Measurements from ENCODE around the gene PADI2. TPM values are rescaled to one million over a fixed set of nuclear protein-coding genes. Genes with fewer than 3 reads are reported as not detected.

PADI2 gene
- total and polyA plus RNA-seq, 9 of the 15 experiments (the other 6 are each of a cell fraction or from before 2014, with no cell fraction given) = 0.01 to 0.11 (median 0.01) TPM; not detected in 5

- Histone ChIP-seq H3K79me2 (ENCODE audit: control insufficient read depth, insufficient read depth, low read length) (no peaks in the 10 kb centered on the region), H3K9me1 (ENCODE audit: control insufficient read depth, insufficient read depth, low read length) (no peaks in the 10 kb centered on the region), H3K27ac (ENCODE audit: extremely low read depth, low read depth, low read length) (no peak overlapping the region), H3K4me1 (replicated peaks in 1 of 2; ENCODE audit: control insufficient read depth in 2 of 2, insufficient read depth in 2 of 2, low read length in 2 of 2) (no peaks in the 10 kb centered on the region), H3K4me3 (no peak overlapping the region), H3K9ac (ENCODE audit: insufficient read depth in 1 of 2, low read depth in 2 of 2, low read length in 2 of 2) (no peak overlapping the region), H3K9me3 (replicated peaks; ENCODE audit: control insufficient read depth, insufficient read depth, low read depth, low read length) (no peaks in the 10 kb centered on the region), H3K36me3 (ENCODE audit: control insufficient read depth, insufficient read depth, low read length) (no peaks in the 10 kb centered on the region), H2AFZ (ENCODE audit: low read depth, low read length) (no peak overlapping the region), H3K27me3 (ENCODE audit: control insufficient read depth in 2 of 2, insufficient read depth in 2 of 2, low read length in 2 of 2) (peaks cover 44 to 75% of the 10 kb centered on the region in 2 experiments), H3K4me2 (ENCODE audit: insufficient read depth, low read length) (no peak overlapping the region), H4K20me1 (replicated peaks; ENCODE audit: control insufficient read depth, insufficient read depth, low read length) (peaks cover 5% of the 10 kb centered on the region; the same call in 1 of the 2 replicates)
- no peak for TF ChIP-seq MCM3 (IDR thresholded peaks at IDR 0.05)
- no peak for TF ChIP-seq ZNF740 (CRISPR knock-in tag; IDR thresholded peaks at IDR 0.05)
- no peak for TF ChIP-seq ZNF740 (tag; IDR thresholded peaks at IDR 0.05)
- TF ChIP-seq HNRNPK (IDR thresholded peaks at IDR 0.05; ENCODE audit: low read depth, low read length, poor library complexity, severe bottlenecking) = no peak
- TF ChIP-seq ZNF609 (CRISPR knock-in tag; IDR thresholded peaks at IDR 0.05; ENCODE audit: borderline replicate concordance) = no peak
- TF ChIP-seq STAT5A (IDR thresholded peaks at IDR 0.05; ENCODE audit: borderline replicate concordance, low read length) = no peak
- no peak for TF ChIP-seq ZNF764 (CRISPR knock-in tag; IDR thresholded peaks at IDR 0.05; ENCODE audit: low read depth)
- TF ChIP-seq RBM14 (IDR thresholded peaks at IDR 0.05; ENCODE audit: borderline replicate concordance, insufficient read depth, low read depth, low read length) = no peak
- no peak for TF ChIP-seq SREBF2 (CRISPR knock-in tag; IDR thresholded peaks at IDR 0.05)
- TF ChIP-seq TEAD2 (tag; IDR thresholded peaks at IDR 0.05) = no peak
- no peak for TF ChIP-seq ZBTB33 (CRISPR knock-in tag; IDR thresholded peaks at IDR 0.05)
- no peak for TF ChIP-seq GATA2 (CRISPR knock-in tag; IDR thresholded peaks at IDR 0.05)
- intact Hi-C loops (cut with micrococcal nuclease) (no loop called here), in situ Hi-C loops (cut with MboI) (no loop called here)
- CTCF ChIA-PET (ENCODE audit: low intra/inter-chr PET ratio) = no interaction called here
- POLR2A ChIA-PET = interaction anchor here (0.7 kb wide), 2 partner anchors 24 to 321 kb away, joined by 3 read pairs; no protein-coding TSS in a partner anchor
- no TSS peak for BruUV-seq (replicated peaks)
- no peak for FAIRE-seq
- no peak for DNase-seq (ENCODE audit: extremely low read depth in 1 of 4, low spot score in 3 of 4)
- 5% methylated on average over 4 of the region's 4 CpGs for WGBS (ENCODE audit: insufficient coverage, low coverage, missing lambda C conversion rate)
- no peak for ATAC-seq
Observed at GRCh38 chr1:17080880-17081279, 38.4 kb downstream of the PADI2 start.
